ENCODE data around the gene UIMC1.

GRCh38 chr5:176897263-176897662 is 109.3 kb downstream of the UIMC1 start:
- TF ChIP-seq CTCF (IDR thresholded peaks at IDR 0.05 in 4 of 5, conservative IDR thresholded peaks at IDR 0.05 in 1 of 5), result no peak
- no peak for TF ChIP-seq POLR2A (IDR thresholded peaks at IDR 0.05)

All from gastrocnemius medialis (tissue), 4 donors.